ENCODE data around the gene KIF1C.

DNA sequence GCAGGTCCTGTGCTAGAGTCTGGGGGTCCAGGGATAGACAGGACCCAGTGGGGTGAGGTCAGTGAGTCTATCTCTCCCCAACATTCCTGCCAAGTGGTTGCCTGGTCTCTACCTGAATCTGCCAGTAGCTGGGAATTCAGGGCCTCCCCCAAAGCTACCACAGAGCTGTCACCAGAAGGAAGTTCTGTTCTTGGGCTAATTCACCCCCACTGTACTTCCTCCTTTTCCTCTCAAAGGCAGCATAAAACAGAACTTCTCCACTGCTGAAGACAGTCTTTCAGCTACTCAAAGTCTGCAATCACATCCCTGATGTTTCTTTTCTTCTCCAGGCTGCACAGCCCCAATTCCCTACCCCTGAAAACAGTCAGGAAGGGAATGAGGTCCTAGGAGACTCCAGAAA is 19.0 kb upstream of the KIF1C start:
- TF ChIP-seq EZH2 (IDR thresholded peaks at IDR 0.05; ENCODE audit: borderline replicate concordance, insufficient read depth, low read depth, low read length, poor library complexity, severe bottlenecking) (no peak), CTCF (IDR thresholded peaks at IDR 0.05) (no peak)
